DMS53 (cell line): ENCODE measurements around the gene MAP2K6.
A peak's percentile ranks its signal among the peaks of the same experiment; 100 is the strongest.

Experiments used
- DNase-seq: peaks from one replicate; lab custom pipeline; 2025; lab: John Stamatoyannopoulos, UW

Gene MAP2K6

GRCh38 chr17:69427486-69428197 is 13.1 kb downstream of the MAP2K6 start:
- DNase-seq, result no peak

GRCh38 chr17:69428252-69428980 is 13.9 kb downstream of the MAP2K6 start:
- no peak for DNase-seq

GRCh38 chr17:69430488-69430887 is 16.0 kb downstream of the MAP2K6 start:
- peak; percentile 16 for DNase-seq

GRCh38 chr17:69431835-69432234 is 17.3 kb downstream of the MAP2K6 start:
- peak; percentile 9 for DNase-seq

GRCh38 chr17:69433093-69433492 is 18.6 kb downstream of the MAP2K6 start:
- DNase-seq, result no peak

- DNase-seq, result peak; percentile 53
Measured at GRCh38 chr17:69434164-69434579, 19.7 kb downstream of the MAP2K6 start.

- DNase-seq, result no peak
Measured at GRCh38 chr17:69435971-69436696, 21.6 kb downstream of the MAP2K6 start.

GRCh38 chr17:69437475-69437874 is 23.0 kb downstream of the MAP2K6 start:
- no peak for DNase-seq

GRCh38 chr17:69438776-69439175 is 24.3 kb downstream of the MAP2K6 start:
- DNase-seq, result no peak

- DNase-seq, result no peak
Measured at GRCh38 chr17:69441179-69441578, 26.7 kb downstream of the MAP2K6 start.

GRCh38 chr17:69443138-69443537 is 28.6 kb downstream of the MAP2K6 start:
- peak; percentile 30 for DNase-seq

- no peak for DNase-seq
Measured at GRCh38 chr17:69444023-69444422, 29.5 kb downstream of the MAP2K6 start.

GRCh38 chr17:69445132-69445531 is 30.6 kb downstream of the MAP2K6 start:
- DNase-seq, result no peak

- no peak for DNase-seq
Measured at GRCh38 chr17:69447726-69448125, 33.2 kb downstream of the MAP2K6 start.

GRCh38 chr17:69448431-69449102 is 34.1 kb downstream of the MAP2K6 start:
- no peak for DNase-seq

GRCh38 chr17:69450131-69450530 is 35.6 kb downstream of the MAP2K6 start:
- DNase-seq, result no peak

- no peak for DNase-seq
Measured at GRCh38 chr17:69450918-69451317, 36.4 kb downstream of the MAP2K6 start.

- no peak for DNase-seq
Measured at GRCh38 chr17:69451416-69452394, 37.2 kb downstream of the MAP2K6 start.

- DNase-seq, result no peak
Measured at GRCh38 chr17:69452664-69453260, 38.3 kb downstream of the MAP2K6 start.

GRCh38 chr17:69454051-69454450 is 39.6 kb downstream of the MAP2K6 start:
- no peak for DNase-seq

GRCh38 chr17:69455040-69455439 is 40.5 kb downstream of the MAP2K6 start:
- no peak for DNase-seq
